Measurements from ENCODE around the gene OSMR.
"Not testable (repeated sequence)": the region's sequence is repeated elsewhere in the genome, so short reads cannot be mapped to it uniquely, and the experiment has no call there.

The OSMR gene

DNA sequence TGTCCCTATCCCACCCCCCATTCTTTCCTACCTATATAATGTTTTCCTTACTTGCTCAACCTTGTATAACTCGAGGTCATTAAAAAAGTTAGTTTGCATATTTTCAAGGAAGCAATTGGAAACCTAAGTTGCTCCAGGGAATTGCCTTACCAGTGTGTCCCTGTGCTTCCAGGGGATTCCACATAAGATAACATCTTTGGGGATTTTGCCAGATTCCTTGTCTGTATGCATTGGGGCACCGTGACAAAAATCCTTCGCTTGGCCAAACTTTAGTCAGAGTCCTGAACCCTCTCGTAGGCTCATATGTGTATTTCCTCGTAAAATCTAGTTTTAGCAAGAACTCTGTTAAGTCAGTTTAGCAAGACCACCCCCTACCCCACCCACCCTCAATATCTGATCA lies 14.7 kb upstream of the OSMR start:
- no peak for DNase-seq (ENCODE audit: low spot score)

DNA sequence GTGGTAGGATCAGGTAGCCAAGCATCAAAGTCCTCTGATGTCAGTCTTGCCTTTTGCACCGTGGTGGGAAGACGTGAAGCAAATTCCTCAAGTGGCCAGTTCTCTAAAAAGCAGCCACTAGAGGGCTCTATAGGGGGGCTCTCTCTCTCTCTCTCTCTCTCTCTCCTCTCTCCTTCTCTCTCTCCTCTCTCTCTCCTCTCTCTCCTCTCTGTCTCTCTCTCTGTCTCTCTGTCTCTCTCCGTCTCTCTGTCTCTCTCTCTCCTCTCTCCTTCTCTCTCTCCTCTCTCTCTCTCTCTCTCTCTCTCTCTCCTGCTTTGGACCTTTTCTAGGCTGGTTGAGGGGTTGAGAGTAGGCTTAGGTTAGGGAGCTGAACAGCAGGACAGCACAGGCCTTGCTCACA lies 13.9 kb upstream of the OSMR start:
- DNase-seq (ENCODE audit: low spot score): no peak

GRCh38 chr5:38832810-38833209 lies 13.0 kb upstream of the OSMR start:
- no peak for DNase-seq (ENCODE audit: low spot score)

DNA sequence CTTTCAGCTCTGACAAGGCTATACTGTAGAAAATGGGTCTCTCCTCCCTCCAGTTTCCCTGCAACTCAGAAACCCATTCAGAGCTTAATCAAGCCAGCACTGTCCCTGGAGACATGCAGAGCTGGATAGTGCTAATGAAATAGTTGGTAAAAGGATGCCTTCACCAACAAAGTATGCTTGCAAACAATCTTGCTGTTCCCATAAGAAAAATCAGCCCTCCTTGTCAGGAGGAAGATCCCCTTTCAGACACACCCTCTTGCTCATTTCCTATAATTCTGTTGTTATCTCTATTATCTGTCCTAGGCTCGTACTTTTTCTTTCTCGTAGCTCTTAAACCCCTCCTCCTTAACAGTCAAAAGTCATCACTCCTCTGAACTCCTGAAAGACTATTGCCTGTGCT lies 9.9 kb upstream of the OSMR start:
- DNase-seq (ENCODE audit: low spot score): no peak

- DNase-seq (ENCODE audit: low spot score): no peak
Observed at GRCh38 chr5:38837416-38837815, 8.4 kb upstream of the OSMR start.

GRCh38 chr5:38837932-38838331 lies 7.9 kb upstream of the OSMR start:
- no peak for DNase-seq (ENCODE audit: low spot score)

GRCh38 chr5:38843665-38844064 lies 2.1 kb upstream of the OSMR start:
- no peak for DNase-seq (ENCODE audit: low spot score)

GRCh38 chr5:38846379-38847011 lies 683 bp downstream of the OSMR start:
- no peak for DNase-seq (ENCODE audit: low spot score)

DNA sequence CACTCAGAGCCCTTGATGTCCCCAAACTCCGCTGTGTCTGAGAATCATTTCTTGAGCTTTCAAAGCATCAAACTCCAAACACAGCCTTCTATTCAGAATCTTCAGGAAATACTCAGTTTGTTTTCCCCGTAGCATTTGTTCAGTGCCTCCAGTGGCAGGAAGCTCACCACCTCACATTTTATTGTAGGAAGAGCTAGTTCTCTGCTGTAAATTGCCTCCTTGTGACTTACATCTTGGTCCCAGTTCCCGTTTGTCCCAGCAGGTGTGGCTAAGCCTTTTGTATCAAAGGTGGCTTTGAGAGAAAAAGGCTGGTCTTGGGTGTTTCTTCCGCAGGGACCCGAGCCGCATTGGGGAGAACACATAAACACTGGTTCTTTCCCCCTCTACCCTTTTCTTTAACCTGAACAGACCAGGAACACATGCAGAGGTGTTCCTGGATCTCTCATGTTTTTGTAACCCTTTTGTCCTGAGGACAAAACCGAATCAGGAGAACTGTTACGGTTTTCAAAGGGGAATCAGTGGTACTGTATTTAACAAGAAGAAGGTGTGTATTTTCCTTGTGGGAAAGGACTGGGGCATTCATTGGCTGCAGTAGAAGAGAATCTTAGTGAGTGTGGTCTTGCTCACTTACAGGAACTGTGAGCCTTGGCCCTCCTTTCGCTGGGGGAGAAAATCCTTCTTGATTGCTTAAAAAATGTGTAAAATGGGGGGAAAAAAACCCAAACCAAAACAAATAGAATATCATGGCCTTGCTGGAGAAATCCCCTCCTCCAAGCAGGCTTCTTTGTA lies 1.9 kb downstream of the OSMR start:
- DNase-seq (ENCODE audit: low spot score): no peak

DNA sequence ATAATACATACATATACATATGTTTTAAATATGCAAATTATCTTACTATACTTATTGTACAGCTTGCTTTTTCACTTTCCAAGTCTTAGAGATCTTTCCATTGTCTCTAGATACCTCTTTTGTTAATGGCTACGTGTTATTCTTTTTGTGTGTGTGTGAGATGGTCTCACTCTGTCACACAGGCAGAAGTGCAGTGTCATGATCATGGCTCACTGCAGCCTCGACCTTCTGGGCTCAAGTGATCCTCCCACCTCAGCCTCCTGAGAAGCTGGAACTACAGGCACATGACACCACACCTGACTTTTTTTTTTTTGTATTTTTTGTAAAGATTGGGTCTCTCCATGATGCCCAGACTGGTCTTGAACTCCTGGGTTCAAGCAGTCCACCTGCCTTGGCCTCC lies 2.8 kb downstream of the OSMR start:
- DNase-seq (ENCODE audit: low spot score): no peak

- not testable (repeated sequence) for DNase-seq (ENCODE audit: low spot score)
Observed at GRCh38 chr5:38851640-38852039, 5.8 kb downstream of the OSMR start.

DNA sequence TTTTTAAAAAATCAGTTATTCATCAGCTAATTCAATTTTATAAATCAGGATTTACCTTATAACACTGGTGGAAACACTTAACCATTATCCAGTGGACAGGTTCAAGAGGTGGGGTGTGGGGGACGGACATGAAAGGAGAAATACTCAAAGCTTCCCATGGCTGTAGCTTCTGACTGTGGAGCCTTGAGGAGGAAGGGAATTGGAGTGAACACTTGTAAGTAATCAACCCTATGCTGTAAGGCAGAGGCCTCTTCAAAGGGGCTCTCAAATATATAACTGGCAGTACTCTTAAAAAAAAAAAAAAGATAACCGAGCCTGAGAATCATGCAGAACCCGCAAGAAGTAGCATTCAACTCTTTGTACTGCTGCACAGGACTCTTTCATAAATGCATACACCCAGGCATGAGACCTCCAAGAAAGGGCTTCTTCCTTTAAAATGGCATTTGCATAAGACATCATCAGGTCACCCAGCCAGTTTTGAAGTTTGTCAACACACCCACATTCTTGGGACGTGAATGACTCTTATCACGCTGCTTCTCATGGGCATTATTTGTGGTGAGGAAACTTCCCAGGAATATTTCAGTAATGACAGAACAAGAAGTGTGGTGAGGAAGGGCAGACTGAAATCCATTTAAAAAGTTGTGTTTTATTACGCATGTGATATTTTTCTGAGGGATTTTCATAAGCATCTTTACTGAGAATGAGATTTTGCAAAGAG lies 8.1 kb downstream of the OSMR start:
- DNase-seq (ENCODE audit: low spot score): no peak

GRCh38 chr5:38854907-38855306 lies 9.1 kb downstream of the OSMR start:
- no peak for DNase-seq (ENCODE audit: low spot score)

DNA sequence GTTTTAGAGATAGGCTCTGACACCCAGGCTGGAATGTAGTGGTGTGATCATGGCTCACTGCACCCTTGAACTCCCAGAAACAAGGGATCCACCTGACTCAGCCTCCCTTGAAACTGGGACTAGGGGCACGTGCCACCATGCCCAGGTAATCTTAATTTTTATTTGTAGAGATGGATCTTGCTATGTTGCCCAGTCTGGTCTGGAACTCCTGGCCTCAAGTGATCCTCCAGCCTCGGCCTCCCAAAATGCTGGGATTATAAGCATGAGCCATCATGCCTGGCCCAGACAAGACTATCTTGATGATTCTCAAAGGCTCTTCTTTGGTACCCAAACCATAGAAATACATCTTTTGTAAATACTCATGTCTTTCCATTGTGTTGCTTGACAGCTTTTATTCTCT lies 10.8 kb downstream of the OSMR start:
- no peak for DNase-seq (ENCODE audit: low spot score)

- no peak for DNase-seq (ENCODE audit: low spot score)
Observed at GRCh38 chr5:38858839-38859238, 13.0 kb downstream of the OSMR start.

- not testable (repeated sequence) for DNase-seq (ENCODE audit: low spot score)
Observed at GRCh38 chr5:38861986-38862770, 16.4 kb downstream of the OSMR start.

- no peak for DNase-seq (ENCODE audit: low spot score)
Observed at GRCh38 chr5:38866362-38867031, 20.7 kb downstream of the OSMR start.

DNA sequence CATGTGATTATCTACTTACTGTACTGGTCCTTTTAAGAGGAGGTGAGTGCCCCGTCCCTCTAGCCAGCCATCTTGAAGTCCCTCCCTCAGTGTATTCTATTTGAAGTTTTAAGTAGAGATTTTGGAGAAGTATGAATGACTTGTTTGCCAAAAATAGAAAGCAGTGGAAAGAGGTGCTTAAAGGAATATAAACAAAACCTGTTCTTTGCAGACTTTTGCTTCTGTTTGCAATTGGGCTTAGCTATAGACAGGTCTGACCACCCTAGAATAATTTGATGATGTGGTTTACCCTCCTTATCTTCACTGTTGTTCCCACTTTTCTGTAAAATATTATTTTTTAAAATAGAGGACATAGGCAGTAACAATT lies 21.2 kb downstream of the OSMR start:
- no peak for DNase-seq (ENCODE audit: low spot score)

DNA sequence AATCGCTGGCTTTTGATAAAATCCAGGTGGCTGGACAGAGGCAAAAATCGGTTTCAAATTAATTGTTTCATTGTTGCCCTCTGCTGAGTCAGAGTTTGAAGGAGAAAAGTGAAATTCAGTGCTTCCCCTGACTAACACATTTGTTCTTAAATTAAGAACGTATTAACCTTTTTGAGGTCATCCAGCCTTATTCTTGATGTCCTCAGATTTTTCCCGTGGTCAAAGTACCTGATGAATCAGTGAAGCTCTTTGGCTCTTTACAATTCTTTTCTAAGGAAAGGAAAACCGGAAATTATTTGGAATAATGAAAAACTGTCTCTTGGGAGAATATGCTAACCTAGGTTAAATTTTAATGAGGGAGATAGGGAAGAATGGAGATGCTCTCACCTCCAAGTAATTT lies 21.6 kb downstream of the OSMR start:
- DNase-seq (ENCODE audit: low spot score): no peak

GRCh38 chr5:38870595-38870994 lies 24.8 kb downstream of the OSMR start:
- no peak for DNase-seq (ENCODE audit: low spot score)

GRCh38 chr5:38871058-38871605 lies 25.3 kb downstream of the OSMR start:
- DNase-seq (ENCODE audit: low spot score): no peak

Measured in hematopoietic multipotent progenitor cell treated with erythropoietin and hydrocortisone succinate and interleukin-3 and kit ligand, for 15 days (in vitro differentiated cells).